AG08396 (cell line): ENCODE measurements around the gene PARD3B.
A peak's percentile ranks its signal among the peaks of the same experiment; 100 is the strongest.

Experiments used
- DNase-seq: peaks from one replicate; pipeline ENCODE4 v3.0.0; 2012; ENCODE audit warnings: low spot score, mixed read lengths

The PARD3B gene

DNA sequence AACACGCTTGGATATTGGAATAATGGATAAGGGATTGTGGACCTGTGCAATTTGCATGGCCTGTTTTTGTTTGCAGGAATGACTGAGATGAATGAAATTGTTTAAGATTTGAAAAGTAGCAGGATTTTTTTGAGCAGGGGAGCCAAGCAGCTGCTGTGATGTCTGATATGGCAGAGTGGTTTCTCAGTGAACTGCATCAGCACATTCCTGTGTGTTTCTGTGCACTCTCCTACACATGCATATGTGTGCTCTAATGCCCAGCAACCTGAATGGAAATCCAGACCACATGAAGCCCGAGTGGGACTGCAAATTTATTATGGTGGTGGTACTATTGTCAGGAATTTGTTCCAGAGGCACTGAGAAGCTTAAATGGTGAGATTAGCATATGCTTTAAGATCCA, 161.7 kb downstream of the PARD3B start:
- peak; percentile 20 for DNase-seq

DNA sequence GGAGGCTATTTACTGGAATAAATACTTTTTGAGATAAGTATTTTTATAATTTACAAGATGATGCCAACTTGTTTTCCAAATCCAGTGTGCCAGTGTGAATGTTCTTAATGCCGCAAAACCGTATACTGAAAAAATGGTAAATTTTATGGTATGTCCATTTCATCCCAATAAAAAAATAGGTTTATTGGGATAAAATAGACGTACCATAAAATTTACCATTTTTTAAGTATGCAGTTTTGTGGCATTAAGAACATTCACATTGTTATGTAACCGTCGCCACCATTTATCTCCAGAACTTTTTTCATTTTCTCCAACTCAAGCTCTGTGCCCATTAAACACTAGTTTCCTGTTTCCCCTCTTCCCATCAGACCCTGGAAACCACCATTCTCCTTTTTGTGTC, 167.9 kb downstream of the PARD3B start:
- no peak for DNase-seq

DNA sequence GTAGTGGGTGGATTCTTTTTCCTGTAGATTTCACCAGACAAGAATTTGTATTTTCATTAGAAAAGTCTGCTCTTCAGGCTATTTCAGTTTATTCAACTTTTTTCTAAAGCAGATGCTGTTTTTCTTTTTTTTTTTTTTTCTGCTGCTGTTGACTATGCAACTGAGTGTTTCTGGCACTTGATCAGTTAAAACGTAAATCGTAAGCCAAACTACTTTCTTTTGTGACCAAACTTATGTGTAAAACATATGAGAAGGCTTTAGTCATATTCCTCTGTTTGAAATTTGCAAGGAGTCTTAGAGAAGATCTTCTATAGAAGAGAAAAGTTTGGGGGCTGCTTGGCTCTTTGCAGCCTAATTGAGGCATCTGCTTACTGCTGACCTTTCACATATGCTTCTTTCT, 170.1 kb downstream of the PARD3B start:
- no peak for DNase-seq

DNA sequence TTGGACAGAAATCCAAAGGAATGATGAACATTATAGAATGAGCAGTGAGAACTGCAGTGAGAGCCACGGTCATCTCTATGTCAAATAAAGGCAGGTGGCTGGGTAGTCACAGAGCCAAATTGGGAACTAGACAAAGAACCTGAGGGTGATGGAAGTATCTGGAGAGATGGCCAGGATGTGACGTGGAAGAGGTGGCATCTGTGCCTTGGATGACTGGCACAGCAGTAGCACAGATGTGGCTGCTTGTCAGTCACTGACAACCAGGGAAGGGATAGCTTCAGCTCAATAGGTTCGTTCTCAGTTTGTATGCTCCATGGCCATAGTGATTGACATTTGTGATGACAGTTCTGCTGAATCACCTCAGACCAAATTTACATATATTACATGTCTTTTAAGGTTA, 172.3 kb downstream of the PARD3B start:
- no peak for DNase-seq

DNA sequence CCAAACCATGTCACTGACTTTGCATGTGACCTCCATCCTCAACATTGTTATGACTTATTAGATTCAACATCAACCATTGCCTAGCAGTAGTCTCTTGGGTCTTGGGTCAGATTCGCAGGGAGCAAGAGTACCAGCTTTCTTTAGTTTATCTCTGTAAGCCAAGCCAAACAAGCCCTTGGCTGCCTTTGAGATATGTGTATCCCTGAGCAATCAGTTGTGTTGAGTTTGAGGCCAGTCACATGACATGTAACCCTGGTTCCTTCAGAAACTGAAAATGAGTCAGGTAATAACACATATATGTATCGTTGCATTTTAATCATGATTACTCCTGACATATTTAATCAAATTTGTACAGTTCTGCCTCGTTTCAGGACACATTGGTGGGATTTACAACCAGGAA, 173.3 kb downstream of the PARD3B start:
- no peak for DNase-seq

DNA sequence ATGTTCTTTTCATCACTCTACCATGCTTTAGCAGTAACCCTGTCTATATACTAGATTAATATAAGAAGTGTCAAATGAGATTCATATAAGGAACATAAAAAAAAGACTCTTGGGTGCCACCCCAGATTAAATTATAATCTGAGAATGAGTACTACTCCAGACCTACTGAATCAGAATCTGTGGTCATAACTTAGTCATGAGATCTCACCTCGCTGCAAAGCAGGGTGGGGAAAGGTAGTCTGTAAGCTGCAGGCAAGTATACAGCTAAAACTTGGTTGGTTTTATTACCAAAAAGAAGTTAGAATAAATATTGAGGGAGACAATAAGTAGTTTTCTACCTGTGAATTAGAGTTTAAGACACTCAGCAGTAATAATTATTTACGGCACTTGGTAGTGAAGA, 175.6 kb downstream of the PARD3B start:
- DNase-seq, result no peak

DNA sequence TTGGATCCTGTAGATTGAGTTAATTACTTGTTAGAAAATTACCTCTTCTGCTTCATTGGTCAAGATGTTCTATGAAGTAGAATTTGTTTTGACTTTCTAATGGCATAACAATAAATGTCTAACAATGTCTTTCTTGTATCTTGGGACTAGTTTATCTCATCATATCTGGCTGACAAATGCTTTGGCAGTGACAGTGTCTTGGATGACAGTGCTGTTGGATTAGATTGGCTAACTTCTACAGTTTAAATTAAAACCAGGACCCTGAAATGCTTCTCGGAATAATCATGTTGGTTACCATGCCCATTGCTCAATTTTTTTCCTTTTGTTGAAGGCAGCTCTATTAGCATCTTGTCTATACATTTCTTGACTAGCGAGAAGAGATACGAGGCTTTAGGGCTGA, 176.9 kb downstream of the PARD3B start:
- no peak for DNase-seq

DNA sequence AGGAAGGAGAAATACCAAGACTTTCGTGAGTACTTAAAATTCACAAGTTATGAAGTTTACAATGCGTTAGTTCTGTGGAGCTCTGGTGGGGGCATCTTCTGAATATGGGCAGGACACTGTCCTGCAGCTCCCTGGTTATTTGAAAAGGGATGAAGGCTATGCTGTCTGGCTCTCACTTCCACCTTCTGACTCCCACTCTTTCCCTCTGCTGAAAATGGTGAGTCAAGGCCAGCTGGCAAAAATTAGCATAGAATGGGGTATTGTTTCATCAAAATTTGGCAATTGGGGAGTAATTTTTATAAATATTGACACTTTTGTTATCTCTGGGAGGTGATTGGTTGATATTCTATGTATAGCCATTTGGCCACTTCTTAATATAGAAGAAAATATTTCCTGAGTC, 177.4 kb downstream of the PARD3B start:
- no peak for DNase-seq

DNA sequence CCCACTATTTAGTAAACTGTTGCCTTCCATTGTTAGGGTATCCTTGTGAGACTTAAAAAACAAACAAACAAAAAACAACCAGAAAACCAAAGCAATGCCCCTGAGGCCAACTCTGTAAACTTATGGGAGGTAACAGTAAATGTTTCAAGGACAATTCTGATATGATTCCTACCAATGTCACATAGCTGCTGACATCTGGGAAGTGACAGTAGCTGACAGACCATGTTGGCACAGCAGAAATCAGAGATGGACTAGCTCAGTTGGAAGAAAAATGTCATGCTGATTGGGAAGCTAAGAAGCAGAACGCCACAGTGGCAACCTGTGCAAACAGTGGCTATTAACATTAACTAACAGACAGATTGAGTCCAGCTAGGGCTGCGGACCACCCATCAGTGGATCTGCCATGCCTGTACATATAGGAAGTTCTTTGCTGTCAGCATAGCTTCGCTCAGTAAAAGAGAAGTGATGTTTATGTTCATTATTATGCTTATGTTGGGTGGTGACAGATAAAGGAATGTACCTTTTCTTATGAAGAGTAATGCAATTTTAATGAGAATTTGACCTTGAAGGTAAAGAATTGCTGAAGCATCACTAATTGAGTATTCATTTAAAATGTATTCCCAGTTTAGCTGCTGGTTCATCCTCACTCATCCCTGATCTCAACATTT, 180.6 kb downstream of the PARD3B start:
- no peak for DNase-seq

DNA sequence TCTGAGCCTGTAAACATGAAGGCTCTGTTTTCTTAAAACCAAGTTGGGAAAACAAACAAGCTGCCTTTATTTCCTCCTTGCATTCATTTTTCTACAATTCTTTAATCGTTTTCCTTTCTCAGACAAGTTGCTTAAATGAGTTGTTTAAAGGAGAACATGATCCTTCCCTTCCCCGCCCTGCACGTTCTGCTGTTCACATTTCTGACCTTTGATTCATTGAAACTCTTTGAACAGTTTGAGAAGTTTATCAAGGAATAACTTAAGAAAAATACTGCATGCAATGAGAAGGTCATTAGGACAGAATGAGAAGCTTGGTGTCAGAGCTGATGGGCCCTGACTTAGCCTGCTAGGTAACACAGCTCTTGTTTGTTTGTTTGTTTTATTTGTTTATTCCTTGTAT, 181.6 kb downstream of the PARD3B start:
- no peak for DNase-seq

DNA sequence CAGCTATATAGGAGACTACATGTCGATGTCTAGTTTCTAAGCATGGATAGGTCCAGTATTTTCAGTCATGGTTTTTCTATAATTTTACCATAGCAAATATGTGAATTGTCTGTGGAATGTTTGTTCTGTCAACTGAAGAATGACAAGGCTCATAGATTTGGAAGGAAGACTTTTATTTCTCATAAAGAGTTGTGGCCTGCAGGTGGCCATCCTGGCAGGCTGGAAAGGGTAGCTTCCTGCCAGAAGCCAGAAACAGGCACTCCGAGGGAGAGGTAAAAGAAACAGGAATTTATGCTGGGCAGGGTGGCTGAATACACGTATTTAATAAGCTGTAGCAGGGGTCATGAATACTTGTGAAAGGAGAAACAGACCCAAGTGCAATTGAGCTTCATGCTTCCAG, 182.1 kb downstream of the PARD3B start:
- no peak for DNase-seq

DNA sequence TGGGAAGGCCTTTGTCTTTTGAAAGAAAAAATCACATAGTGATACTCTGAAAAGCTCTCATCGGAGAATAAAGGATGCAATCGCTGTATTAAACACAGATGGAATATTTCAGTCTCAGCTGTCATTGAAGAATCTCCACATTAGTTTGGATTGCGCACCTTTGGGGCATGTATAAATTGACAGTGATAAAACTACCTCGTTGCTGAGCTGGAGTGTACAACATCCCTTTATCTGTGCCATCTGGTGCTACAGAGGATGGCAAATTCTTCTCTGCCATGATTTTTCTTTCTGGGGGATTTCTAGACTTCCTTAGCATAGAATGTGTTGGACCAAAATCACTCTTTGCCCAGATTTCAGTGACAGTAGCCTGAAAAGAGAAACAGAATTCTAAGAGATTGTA, 185.3 kb downstream of the PARD3B start:
- DNase-seq, result no peak

DNA sequence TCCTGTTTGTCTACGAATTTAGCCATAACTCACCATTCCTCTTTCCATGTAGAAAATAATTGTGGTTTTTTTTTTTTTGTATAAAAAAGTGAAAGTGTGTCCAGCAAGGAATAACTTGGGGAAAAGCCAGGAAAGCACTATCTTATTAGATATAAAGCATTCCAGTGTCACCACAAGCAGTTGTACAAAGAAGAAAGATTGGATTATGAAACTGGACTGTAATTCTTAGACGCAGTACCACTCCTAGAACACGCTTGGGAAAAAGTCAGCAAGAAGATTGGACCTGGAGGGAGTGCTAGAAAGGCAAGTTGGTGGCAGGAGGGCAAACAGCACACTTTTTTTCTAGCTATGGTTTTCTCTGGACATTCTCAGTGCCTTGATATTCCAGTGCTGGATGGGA, 186.7 kb downstream of the PARD3B start:
- no peak for DNase-seq

DNA sequence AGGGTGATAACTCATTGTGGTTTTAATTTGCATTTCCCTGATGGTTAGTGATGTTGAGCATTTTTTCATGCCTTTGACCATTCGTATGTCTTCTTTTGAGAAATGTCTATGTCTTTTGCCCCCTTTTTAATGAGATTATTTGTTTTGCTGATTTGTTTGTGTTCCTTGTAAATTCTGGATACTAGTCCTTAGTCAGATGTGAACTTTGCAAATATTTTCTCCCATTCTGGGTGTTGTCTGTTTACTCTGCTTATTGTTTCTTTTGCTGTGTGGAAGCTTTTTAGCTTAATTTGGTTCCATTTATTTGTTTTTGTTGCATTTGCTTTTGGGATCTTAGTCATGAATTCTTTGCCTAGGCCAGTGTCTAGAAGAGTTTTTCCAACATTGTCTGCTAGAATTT, 192.0 kb downstream of the PARD3B start:
- no peak for DNase-seq

DNA sequence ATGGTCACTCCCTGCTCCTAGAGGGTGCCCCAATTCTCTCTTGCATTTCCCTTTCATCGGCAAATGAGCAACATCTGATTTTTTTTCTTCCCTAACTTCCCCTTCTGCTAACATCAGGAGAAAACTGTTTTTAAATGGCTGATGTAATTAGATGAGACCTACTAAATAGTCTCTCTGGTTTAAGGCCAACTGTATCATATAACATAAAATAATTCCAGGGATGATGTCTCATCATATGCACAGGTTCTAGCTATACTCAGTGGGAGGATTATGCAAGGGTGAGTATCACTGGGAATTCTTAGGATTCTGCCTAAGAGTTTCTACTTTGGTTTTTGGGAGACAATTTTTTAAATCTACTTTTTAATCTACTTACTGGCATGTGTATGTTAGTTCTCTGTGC, 193.4 kb downstream of the PARD3B start:
- no peak for DNase-seq

DNA sequence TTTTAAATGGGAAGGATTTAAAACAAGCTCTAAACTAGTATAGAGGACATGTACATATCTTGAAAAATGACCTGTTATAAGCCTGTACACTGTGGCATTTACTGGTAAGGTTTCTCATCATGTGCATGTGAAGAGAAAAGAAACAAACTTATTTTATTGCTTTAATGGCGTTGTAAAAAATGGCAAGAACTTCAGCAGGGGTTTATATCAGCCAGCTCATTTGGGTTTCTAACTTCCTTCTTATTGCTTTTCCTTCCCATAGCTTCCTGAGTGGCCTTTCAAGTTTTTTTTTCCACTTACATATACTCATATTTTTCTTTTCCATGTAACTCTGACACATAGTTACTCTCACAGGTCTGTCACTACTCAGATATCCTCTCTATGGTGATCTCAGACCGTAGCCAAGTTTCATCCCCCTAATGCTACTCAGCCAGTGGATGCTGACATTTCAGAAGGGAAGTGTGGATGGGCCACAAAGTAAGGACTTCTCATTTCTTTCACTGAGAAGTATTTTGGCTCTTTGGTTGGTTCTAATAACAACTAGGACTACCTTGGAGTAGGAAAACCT, 198.2 kb downstream of the PARD3B start:
- no peak for DNase-seq

DNA sequence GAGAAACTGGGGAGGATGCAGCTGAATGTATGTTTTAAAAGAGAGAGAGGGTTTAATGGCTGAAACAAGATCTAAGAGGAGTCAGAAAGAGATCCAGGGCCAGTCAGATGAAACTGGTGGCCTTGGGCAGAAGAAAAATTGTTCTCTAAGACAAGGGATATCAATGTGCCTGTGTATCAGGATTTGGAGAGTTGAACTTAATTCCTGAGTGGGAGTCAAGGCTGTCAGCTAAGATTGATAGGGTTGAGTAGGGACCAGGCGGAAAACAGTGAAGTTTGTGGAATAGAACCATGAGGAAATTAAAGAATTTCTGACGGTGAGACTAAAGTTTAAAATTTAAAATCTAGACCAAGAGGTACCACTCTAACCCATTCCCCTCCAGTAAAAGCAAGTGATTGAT, 199.2 kb downstream of the PARD3B start:
- DNase-seq, result no peak

DNA sequence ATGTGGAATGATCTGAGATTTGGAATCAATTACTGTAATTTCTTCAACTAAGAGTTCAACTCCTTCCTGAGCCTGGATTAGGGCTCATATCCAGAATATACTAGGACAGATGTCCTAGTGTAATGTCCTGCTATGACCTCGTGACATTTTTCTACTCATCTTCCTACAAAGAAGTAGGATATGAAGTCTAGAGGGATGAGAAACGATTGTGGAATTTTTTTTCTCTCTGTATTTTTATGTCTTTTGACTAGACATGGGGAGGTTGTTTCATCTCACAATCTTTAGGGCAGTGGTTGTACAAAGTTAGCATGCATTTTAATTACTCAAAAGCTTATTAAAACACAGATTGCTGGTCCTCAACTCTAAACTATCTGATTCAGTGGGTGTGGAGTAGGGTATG, 203.0 kb downstream of the PARD3B start:
- no peak for DNase-seq

DNA sequence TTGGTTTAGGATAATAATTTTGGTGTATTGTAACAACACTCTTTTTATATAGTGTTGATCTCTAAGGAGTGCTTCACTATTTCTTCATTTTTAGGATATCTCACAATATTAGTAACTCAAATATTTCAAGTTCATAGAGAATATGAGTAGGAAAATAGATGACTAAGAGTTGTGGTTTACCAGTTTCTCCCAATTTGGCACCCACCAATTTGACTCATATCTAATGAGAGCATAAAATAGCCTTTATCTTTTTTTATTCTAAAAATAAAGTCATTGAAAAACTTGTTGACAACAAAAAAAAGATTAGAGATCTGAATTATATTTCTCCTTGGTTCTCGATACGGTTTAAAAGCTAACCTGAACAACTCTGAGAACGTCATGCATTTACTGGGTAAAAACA, 204.0 kb downstream of the PARD3B start:
- DNase-seq, result peak; percentile 10

DNA sequence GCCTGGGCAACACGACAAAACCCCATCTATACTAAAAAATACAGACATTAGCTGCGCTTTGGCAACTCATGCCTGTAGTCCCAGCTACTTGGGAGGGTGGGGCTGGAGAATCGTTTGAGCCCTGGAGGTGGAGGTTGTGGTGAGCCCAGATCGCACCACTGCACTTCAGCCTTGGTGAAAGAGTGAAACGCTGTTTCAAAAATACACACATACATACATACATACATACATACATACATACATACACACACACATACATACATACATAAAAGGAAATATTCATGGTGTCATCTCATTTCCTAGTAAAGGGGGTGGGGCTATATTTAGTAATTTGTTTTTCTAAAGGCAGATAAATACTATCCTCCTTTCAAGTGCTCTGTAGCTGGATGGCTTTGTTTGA, 205.1 kb downstream of the PARD3B start:
- DNase-seq, result no peak

DNA sequence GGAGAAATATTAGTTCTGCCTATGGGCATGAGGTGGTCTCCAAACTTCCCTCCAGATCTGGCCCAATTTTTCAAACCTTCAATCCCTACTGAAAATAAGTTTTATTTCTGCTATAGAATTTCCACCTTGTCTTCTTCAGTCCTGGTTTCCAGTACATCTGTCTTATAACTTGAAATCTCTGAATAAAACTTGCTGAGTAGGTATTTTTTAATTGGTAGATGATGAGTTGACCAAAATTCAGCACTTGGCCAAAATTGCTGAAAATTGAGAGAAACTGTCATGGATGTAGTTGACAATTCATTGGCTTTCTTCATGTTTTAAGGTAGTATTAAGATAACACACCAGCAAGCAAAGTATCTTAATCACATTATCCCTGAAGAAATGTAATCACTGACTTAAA, 206.2 kb downstream of the PARD3B start:
- DNase-seq, result no peak

DNA sequence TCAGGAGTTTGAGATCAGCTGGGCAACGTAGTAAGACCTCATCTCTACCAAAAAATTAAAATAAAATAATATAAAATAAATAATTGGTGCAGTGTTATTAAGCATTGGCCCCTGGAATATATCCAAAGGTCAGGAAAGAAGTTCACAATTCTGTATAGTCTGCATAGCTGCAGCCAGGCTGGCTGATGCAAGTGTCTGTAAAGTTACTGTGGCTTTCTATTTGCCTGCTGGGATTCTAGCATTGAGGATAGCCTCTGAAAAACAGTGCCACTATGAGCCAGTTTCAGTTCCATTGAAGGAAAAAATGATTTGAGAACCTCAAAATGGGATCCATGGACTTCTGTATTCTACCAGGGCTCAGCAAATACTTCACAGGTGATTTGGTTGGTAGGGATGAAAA, 208.6 kb downstream of the PARD3B start:
- DNase-seq, result peak; percentile 9

DNA sequence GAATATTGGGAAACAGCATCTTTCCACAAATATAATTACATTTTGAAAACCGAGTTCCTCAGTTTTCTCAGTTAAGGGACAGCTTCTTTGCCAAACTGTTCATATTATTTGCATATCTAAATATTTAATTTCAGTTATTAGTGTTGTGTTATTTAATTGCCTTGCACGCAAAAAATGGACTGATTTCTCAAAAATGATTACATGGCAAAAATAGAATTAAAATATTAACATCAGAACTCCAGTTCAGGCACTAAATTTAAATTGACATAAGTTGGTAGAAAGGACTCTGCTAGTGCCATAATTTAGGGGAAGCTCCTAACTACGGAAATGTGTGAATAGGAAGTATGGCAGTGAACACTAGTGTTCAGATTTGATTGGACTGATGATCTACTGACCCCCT, 209.6 kb downstream of the PARD3B start:
- DNase-seq, result no peak

DNA sequence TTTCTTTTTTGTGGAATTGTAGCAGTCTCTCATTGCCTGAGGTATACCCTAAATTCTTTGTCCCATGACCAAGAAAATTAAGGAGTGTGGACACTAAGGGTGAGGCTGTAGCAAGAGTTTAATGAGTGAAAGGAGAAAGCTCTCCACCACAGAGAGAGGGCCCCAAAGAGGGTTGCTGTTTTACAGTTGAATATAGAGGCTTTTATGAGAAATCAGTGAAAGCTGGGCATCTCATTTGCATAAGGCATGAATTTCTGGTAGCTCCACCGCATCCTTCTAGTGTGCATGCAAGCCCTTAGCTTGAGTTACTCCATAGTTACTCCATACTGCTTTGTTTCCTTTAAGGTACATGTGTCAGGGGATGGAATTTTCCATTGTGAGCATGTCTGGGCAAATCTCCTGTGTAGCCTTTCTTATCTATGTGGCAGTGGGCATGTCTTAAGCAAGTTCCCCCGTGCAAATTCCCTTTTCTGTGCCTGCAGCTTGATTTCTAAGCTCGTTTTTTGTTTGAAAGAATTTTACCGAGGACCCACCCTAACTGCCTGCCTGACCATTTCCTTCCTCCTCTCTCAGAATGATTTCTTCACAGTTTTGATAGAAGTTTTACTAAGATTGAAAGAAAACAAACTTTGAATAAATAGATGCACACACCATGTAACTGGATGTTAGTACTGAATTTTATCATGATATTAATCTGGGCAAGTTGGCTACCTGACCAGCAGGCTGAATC, 218.9 kb downstream of the PARD3B start:
- DNase-seq, result no peak
